Cerebellar cortex (tissue), 1 donor: Measurements from ENCODE around the gene CA6.
"Not testable (repeated sequence)": the region's sequence is repeated elsewhere in the genome, so short reads cannot be mapped to it uniquely, and the experiment has no call there.

Experiments used
- DNase-seq: peaks from one replicate; pipeline ENCODE4 v3.0.0-alpha.2; 2015; ENCODE audit warnings: low spot score

Gene CA6

DNA sequence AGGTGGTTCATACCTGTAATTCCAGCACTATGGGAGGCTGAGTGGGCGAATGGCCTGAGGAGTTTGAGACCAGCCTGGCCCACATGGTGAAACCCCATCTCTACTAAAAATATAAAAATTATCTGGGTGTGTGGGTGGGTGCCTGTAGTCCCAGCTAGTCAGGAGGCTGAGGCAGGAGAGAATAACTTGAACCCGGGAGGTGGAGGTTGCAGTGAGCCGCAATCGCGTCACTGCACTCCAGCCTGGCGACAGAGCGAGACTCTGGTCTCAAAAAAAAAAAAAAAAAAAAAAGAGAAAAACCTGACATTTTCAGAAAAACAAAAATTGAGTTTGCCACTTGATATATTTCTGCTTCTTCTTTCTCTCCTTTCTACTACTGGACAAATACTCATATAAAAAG lies 24.3 kb downstream of the CA6 start:
- no peak for DNase-seq

DNA sequence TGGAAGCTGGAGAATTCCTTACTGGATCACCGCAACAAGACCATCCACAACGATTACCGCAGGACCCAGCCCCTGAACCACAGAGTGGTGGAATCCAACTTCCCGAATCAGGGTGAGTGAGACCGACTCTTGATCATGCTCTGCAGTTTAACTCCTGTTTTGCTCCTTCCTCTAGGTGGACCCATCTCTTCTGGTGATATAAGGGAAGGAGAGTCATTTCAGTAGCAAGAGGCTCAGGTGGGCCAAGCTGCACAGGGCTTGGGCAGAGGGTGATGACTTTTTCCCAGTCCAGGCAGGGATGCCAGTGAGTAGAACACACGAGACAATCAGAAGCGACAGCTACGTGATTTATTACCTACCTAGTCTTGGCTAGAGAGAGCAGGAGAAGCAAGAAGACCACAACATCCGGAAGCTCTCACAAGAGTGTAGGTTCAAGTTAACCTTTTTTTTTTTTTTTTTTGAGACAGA lies 25.2 kb downstream of the CA6 start:
- no peak for DNase-seq

DNA sequence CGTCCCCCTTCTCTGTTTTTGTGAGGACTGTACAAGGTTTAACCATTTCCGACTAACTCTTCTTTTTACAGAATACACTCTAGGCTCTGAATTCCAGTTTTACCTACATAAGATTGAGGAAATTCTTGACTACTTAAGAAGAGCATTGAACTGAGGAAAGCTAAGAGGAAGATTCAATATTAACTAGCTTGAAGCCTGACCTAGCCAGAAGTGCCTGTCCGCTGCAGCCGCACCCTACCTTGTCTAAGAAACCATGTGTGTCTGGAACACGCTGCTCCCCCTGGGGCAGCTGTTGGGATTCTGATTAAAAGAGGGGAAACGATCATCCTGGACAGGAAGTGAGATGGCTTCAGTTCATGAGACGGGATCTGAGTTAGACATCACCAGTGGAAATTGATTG lies 28.9 kb downstream of the CA6 start:
- DNase-seq = no peak

DNA sequence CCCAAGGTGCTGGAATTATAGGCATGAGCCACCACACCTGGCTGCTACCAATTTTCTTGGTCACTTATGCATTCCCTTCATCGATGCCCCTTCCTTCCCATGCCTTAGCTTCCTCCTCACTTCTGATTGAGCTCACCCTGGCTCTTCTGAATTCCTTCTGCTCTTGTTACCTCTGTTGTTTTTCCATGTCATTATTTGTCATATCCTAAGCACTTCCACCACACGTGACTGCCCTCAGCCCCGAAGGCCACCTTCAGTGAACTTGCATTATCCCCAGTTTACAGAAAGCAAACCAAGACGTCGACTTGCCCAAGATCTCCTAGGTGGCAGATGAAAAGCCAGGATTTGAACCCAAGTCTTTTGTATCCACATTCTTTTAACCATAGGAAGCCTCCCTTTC lies 30.7 kb downstream of the CA6 start:
- no peak for DNase-seq

DNA sequence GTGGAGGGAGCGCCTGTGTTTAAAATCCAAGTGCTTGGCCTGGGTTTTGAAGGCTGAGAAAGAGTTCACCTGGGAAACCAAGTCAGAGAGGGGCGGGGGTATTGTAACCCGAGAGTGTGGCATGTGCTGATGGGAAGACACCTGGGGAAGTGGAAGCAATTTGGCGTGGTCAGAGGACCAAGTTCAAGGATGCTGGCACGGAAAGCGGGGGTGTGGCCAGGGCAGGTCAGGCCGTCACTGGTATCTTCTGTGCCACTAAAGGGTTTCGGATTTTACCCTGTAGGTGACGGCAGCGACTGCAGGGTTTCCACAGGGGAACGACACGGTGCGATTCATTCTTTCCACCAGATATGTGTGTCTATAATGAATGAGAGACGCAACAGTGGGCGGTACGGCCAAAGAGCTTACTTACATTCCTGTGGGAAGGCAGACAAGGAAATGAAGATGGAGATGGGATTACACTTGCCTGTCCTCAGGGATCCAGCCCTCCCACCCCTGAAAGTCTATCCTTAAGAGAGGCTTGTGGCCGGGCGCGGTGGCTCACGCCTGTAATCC lies 31.3 kb downstream of the CA6 start:
- no peak for DNase-seq

DNA sequence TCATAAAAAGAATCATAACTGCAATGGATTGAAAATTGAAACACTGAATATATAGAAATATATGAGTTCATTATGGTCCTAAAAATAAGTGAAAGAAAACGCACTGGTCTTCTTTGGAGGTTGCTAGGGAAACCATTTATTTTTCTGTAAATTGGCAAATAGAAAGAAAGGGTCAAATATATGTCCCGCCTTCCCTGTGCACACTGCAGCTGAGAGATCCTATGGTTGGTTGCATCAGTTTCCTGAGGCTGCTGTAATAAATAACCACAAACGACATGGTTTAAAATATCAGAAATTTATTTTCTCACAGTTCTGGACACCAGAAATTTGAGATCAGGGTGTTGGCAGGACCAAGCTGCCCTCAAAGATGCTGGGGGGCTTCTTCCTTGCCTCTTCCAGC lies 35.0 kb downstream of the CA6 start:
- DNase-seq = no peak

DNA sequence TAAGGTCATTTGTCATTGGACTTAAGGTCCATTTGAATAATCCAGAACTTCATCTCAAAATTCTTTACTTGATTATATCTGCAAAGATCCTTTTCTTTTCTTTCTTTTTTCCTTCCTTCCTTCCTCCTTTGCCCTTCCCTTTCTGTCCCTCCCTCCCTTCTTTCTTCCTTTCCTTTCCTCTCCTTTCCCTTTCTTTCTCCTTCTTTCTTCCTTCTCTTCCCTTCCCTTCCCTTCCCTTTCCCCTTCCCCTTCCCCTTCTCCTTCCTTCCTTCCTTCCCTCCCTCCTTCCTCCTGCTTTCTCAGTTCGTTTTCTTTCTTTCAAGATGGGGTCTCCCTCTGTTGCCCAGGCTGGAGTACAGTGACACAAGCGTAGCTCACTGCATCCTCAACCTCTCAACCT lies 35.5 kb downstream of the CA6 start:
- no peak for DNase-seq

DNA sequence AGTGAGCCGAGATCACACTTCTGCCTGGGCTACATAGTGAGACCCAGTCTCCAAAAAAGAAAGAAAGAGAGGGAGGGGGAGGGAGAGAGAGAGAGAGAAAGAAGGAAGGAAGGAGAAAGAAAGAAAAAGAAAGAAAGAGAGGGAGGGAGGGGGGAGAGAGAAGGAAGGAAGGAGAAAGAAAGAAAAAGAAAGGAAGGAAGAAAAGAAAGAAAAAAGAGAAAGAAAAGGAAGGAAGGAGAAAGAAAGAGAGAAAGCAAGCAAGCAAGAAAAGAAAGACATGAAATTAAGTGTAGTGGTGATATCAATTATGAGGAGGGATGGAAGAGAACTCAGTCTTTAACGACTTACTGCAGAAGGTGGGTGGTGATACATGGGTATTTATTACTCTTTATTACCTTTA lies 38.5 kb downstream of the CA6 start:
- no peak for DNase-seq

DNA sequence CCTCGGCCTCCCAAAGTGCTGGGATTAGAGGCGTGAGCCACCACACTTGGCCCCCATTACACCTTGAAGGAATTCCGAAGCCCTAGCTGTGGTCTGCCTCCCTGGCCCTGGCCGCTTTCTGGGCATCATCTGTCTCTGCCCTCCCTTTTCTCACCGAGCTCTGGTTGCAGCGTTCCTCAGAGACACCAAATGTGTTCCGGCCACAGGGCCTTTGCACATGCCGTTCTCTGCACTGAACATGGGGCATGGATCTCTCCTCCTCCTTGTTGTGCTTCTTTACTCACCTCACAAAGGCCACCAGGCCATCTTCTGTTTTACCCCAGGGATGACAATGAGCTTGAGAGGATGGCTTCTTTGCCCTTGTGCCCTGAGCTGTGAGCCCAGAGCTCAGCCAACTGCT lies 39.3 kb downstream of the CA6 start:
- no peak for DNase-seq

DNA sequence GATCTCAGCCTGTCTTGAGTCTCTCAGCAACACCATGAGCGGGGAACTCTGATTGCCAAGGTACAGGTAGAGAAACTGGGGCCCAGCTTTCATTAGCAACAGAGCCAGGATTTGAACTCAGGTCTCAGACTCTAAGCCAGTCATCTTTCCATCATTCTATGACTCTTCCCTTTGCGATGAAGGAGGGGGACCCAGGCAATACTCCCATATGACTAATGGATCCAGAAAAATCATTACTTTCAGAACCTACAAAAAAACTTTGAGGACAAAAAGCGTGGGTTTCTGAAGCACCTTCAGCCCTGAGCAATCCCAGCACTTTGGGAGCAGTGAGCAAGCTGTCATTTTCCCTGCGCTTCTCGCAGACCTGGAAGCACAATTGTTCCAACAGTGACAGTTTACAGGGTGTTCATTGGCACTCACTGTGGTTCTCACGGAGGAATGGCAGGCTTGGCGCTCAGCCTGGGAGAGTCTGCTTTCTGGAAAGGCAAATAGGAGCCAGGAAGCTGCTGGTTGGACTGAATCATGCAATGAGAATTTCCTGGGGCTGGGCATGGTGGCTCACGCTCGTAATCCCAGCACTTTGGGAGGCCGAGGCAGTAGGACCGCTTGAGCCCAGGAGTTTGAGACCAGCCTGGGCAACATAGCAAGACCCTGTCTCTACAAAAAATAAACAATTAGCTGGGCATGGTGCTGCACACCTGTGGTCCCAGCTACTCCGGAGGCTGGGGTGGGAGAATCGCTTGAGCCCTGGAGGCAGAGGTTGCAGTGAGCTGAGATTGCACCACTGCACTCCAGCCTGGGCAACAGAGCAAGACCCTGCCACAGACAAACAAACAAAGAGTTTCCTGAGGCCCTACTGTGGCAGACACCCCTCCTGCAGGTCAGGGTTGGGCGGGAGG lies 40.5 kb downstream of the CA6 start:
- DNase-seq = peak; percentile 62

DNA sequence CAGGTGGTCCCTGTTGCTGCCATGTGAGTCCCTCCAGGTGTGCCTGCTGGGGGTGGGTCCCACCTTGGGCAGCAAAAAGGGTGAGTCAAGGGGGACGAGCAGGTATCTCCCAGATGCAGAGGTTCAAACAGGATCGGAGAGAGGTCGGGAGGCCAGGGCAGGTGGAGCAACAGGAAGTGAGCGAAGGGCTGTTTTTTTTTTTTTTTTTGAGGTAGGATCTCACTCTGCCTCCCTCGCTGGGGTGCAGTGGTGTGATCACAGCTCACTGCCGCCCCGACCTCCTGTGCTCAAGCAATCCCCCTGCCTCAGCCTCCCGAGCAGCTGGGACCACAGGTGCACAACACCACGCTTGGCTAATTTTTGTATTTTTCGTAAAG lies 41.1 kb downstream of the CA6 start:
- DNase-seq = no peak

DNA sequence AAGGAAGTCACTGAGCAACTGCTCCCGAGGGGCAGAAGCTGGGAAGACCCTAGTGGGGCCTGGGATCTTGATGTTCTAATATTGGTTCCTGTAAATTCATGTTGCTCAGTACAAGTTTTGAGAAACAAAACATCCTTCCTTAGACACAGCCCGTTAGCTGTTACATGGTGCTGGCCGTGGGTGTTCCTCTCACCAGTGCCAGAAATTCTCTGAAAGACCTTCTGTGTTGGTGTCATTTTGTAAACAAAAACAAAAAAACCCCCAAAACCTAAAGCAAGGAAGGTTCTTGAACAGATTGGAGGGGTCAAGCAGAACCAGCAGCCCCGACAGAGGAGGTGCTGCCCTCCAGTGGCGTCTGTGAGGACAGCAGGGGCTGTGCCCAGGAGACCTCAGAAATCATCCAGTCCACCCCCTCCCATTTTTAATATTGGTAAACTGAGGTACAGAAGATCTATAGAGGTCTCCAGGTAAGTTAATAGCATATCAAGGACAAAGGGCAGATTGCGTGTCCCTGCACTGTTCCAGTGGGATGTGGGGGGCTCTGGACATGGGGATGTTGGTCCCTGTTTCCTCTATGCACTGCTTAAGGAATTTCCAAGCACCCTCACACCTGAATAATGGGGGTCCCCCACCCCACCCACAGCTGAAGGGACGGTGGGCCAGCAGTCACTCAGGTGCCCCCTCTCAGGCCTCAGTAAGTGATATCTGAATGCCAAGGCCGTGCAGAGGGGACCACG lies 42.4 kb downstream of the CA6 start:
- peak; percentile 29 for DNase-seq

DNA sequence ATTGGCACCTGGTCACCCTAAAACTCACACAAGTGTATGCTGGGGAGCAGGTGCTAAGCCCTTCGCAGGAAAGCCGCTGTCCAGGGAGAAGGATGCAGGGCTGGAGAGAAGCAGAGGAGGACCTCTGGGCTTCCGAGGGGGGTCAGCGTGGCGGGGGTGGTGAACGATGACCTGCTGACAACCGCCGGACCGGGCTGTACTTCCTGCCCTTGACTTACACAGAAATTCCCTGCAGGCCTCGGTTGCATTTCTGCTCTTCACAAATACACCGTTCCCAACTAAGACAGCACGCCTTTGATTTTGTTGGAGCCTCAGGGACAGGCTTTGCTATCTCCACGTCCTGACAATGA lies 42.9 kb downstream of the CA6 start:
- DNase-seq = no peak

DNA sequence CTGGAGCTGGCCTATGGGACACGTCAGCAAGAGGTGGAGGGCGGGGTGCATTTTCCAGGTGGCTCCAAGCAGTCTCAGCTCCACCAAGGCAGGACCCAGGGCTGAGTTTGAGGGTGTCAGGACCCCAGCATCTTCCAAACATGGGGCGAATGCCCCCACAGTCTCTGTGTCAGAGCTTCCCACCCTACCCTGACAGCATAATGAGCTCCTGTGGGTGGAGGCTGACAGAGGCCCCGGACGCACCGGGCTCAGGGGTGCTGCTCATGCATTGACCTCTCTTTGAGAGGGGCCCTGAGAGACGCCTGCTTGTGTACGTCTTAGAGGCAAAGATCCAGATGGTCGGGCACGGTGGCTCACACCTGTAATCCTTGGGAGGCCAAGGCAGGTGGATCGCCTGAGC lies 43.4 kb downstream of the CA6 start:
- DNase-seq = no peak

DNA sequence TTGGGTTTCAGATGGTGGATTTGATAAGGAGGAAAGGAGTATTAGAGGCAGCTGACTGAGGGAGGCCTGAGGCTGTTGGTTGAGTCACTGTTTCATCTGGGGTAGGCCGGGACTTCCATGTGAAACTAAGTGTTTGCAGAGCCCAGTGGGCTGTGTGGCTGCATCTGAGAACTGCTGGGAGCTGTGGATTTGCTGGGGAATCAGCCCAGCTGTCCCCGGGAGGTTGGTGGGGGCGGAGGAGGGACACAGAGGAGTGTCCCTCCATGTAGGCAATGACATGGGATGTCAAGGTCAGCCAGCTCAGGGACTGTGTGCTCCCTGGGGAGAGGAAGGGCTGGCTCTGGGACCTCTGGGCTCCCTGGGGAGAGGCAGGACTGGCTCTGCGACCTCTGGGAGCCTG lies 44.2 kb downstream of the CA6 start:
- no peak for DNase-seq

DNA sequence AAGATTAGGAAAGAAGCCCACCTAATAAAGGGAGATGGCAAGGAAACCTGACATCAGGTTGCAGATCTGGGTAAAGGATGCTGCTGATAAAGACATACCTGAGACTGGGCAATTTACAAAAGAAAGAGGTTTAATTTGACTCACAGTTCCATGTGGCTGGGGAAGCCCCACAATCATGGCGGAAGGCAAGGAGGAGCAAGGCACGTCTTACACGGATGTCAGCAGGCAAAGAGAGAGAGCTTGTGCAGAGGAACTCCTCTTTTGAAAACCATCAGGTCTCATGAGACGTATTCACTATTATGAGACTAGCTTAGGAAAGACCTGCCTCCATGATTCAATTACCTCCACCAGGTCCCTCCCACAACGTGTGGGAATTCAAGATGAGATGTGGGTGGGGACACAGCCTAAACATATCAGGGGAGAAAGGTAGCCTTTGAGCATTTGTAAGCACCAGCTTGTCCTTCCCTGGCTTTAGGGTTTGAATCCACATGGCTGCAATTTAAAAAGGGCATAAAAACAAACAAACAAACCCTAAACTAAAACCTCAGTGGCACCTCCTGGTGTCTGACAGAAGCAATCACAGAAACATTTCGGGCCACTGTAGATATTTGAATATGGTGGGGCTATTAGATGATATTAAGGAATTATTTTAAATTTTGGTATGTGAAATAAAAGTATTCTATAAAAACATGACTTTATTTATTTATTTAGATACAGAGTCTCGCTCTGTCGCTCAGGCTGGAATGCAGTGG lies 47.4 kb downstream of the CA6 start:
- no peak for DNase-seq

DNA sequence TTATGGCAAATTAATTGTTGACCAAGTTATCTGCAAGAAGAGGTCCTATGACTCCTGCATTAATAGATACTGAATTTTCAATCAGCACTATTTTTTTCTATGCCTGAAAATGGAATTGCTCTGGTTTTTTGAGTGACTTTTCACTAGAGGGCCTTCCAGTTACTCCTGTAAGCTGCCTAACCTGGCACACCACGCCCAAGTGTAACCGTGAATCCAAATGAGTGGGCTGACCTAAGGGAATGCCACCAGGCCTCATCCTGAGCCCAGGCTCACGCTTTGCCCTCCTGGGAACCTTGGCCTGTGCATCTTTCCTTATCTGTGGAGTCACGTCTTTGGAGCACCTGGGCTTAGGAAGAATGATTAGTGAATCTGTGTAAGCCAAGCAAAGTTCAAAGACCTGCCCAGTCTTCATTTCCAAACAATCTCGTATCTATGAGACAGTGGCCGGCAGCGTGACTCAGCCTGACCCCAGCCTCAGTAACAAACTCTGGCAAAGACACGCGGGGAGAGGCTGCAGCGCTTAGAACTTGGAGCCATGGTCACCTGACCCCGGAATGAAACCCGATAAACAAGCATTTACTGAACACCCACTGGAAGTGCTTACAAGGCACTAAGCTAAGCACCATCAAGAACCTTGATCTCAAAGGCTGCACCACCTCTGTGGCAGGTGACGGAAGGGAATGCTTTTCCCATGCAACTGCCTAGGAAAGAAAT lies 48.5 kb downstream of the CA6 start:
- DNase-seq = not testable (repeated sequence)

DNA sequence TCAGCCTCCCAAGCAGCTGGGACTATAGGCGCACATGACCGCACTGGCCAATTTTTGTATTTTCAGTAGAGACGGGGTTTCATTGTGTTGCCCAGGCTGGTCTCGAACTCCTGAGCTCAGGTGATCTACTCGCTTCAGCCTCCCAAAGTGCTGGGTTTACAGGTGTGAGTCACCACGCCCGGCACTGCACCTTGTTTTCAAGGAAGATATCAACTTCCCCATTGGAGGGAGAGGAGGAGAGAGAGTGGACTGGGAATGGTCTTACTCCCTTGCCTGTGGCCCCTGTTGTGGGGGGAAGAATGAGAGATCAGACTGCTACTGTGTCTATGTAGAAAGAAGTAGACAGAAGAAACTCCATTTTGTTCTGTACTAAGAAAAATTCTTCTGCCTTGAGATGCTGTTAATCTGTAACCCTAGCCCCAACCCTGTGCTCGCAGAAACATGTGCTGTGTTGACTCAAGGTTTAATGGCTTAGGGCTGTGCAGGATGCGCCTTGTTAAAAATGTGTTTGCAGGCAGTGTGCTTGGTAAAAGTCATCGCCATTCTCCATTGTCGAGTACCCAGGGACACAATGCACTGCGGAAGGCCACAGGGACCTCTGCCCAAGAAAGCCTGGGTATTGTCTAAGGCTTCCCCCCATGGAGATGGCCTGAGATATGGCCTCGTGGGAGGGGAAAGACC lies 56.0 kb downstream of the CA6 start:
- not testable (repeated sequence) for DNase-seq

DNA sequence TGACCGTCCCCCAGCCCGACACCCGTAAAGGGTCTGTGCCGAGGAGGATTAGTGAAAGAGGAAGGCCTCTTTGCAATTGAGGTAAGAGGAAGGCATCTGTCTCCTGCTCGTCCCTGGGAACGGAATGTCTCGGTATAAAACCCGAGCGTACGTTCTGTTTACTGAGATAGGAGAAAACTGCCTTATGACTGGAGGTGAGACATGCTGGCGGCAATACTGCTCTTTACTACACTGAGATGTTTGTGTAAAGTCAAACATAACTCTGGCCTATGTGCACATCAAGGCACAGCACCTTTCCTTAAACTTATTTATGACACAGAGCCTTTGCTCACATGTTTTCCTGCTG lies 56.5 kb downstream of the CA6 start:
- DNase-seq = not testable (repeated sequence)

DNA sequence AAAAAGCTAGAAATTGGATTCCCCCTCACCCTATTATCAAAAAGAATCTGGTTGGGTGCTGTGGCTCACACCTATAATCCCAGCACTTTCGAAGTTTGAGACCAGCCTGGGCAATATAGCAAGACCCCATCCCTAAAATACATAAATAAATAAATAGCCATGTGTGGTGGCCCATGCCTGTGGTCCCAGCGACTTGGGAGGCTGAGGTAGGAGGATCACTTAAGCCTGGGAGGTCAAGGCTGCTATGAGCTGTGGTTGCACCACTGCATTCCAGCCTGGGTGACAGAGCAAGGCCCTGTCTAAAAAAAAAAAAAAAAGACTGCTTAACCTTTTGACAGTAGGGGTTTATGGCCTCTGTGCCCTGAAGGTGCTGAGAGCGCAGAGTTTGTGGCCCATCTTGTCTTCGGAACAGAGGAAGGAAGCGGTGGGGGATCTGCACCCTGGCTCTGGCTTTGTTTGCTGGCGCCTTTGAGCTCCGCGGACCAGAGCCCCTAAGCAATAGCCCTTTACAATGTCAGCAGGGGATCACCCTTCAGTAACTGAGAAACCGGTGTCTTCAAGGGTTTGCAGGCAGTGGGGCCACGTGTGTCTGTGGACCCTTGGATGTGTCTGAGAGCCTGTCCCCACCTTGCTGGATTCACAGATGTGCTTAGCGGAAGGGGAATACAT lies 58.5 kb downstream of the CA6 start:
- no peak for DNase-seq
